Measurements from ENCODE around the gene ZSCAN5C. TPM values are rescaled to one million over a fixed set of nuclear protein-coding genes. Genes with fewer than 3 reads are reported as not detected.
"Not testable (repeated sequence)": the region's sequence is repeated elsewhere in the genome, so short reads cannot be mapped to it uniquely, and the experiment has no call there.

ZSCAN5C gene
- total RNA-seq, 1 donor from 2014 or later, result not detected

GRCh38 chr19:56163097-56163496, 39.0 kb upstream of the ZSCAN5C start:
- Mint-ChIP-seq H3K4me1 (ENCODE audit: low read depth) (peaks cover 5% of the 10 kb centered on the region), H3K27me3 (ENCODE audit: low read depth) (no peaks in the 10 kb centered on the region), H3K36me3 (ENCODE audit: low read depth) (peaks cover 10% of the 10 kb centered on the region), H3K27ac (ENCODE audit: unreplicated experiment) (no peak overlapping the region), H3K4me3 (ENCODE audit: unreplicated experiment) (no peak overlapping the region), H3K9me3 (ENCODE audit: low read depth) (peaks cover 3% of the 10 kb centered on the region)
- DNase-seq (ENCODE audit: low spot score), result no peak
- TF ChIP-seq CTCF (IDR thresholded peaks at IDR 0.05), result no peak

DNA sequence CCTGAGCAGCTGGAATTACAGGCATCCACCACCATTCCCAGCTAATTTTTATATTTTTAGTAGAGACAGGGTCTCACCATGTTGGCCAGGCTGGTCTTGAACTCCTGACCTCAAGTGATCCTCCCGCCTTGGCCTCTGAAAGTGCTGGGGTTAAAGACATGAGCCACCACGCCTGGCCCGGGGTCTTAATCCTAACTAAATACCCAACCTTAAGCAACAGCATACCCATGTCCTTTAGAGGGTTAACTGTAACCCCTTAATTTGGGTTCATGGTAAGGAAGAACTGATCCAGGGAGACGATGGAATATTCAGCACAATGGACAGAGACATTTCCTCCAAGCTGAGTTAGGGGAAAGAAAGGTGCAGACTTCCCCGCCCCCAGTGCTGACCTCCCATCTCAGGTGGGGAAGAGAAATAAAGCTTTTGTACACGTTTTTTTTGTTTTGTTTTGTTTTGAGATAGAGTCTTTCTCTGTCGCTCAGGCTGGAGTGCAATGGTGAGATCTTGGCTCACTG, 35.0 kb upstream of the ZSCAN5C start:
- no peak for DNase-seq (ENCODE audit: low spot score)
- no peaks in the 10 kb centered on the region for H3K27me3 Mint-ChIP-seq (ENCODE audit: low read depth)
- H3K36me3 Mint-ChIP-seq (ENCODE audit: low read depth), result no peaks in the 10 kb centered on the region
- no peak overlapping the region for H3K27ac Mint-ChIP-seq (ENCODE audit: unreplicated experiment)
- TF ChIP-seq CTCF (IDR thresholded peaks at IDR 0.05), result no peak
- peaks cover 3% of the 10 kb centered on the region for H3K9me3 Mint-ChIP-seq (ENCODE audit: low read depth)
- H3K4me3 Mint-ChIP-seq (ENCODE audit: unreplicated experiment), result no peak overlapping the region
- H3K4me1 Mint-ChIP-seq (ENCODE audit: low read depth), result peaks cover 2% of the 10 kb centered on the region

DNA sequence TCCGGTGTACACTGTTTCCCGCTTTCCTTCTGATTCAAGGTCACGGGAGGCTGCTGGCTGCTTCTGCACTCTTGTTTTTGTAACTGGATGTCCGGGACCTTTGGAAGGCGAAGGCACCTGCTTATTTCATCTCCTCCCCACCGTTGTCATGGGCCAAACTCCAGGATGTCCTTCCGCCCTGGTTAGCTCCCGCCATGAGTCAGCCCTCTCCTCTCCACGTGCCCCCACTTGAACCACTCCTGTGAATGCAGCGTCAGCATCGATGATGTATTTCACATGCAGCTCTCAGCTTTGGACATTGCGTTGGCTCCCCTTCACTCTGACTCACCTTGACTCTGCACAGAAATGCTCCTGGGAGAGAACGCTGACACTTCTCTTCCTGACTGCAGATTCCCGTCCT, 31.8 kb upstream of the ZSCAN5C start:
- Mint-ChIP-seq H3K27ac (ENCODE audit: unreplicated experiment) (no peak overlapping the region), H3K4me1 (ENCODE audit: low read depth) (no peaks in the 10 kb centered on the region), H3K27me3 (ENCODE audit: low read depth) (peaks cover 13% of the 10 kb centered on the region), H3K4me3 (ENCODE audit: unreplicated experiment) (no peak overlapping the region), H3K9me3 (ENCODE audit: low read depth) (no peaks in the 10 kb centered on the region), H3K36me3 (ENCODE audit: low read depth) (no peaks in the 10 kb centered on the region)
- TF ChIP-seq CTCF (IDR thresholded peaks at IDR 0.05), result no peak
- no peak for DNase-seq (ENCODE audit: low spot score)

DNA sequence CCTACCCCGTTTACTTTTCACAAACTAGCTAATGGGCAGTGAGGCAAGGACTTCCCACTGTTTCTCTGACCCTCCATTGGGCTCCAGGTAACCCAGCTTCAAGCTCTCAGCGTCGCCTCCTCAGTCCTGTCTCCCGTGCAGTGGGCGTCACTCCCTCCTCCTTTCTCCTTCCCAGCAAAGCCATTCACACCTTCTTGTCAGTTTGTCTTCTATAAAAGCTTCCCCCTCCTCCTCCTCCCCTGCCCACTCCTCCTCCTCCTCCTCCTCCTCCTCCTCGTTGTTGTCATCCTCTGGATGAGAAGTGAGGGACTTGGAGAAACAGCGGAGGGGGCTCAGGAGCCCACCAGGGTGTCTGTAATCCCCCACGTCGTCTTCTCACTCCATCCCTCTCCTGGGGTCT, 28.0 kb upstream of the ZSCAN5C start:
- Mint-ChIP-seq H3K27me3 (ENCODE audit: low read depth) (peaks cover 13% of the 10 kb centered on the region), H3K27ac (ENCODE audit: unreplicated experiment) (no peak overlapping the region), H3K36me3 (ENCODE audit: low read depth) (no peaks in the 10 kb centered on the region), H3K4me1 (ENCODE audit: low read depth) (no peaks in the 10 kb centered on the region), H3K9me3 (ENCODE audit: low read depth) (no peaks in the 10 kb centered on the region), H3K4me3 (ENCODE audit: unreplicated experiment) (no peak overlapping the region)
- no peak for DNase-seq (ENCODE audit: low spot score)
- TF ChIP-seq CTCF (IDR thresholded peaks at IDR 0.05), result no peak

- H3K4me3 Mint-ChIP-seq (ENCODE audit: unreplicated experiment), result no peak overlapping the region
- no peaks in the 10 kb centered on the region for H3K36me3 Mint-ChIP-seq (ENCODE audit: low read depth)
- H3K9me3 Mint-ChIP-seq (ENCODE audit: low read depth), result no peaks in the 10 kb centered on the region
- peaks cover 13% of the 10 kb centered on the region for H3K27me3 Mint-ChIP-seq (ENCODE audit: low read depth)
- DNase-seq (ENCODE audit: low spot score), result no peak
- no peaks in the 10 kb centered on the region for H3K4me1 Mint-ChIP-seq (ENCODE audit: low read depth)
- no peak for TF ChIP-seq CTCF (IDR thresholded peaks at IDR 0.05)
- no peak overlapping the region for H3K27ac Mint-ChIP-seq (ENCODE audit: unreplicated experiment)
These were observed 27.5 kb upstream of the ZSCAN5C start for GRCh38 chr19:56174550-56174949.

DNA sequence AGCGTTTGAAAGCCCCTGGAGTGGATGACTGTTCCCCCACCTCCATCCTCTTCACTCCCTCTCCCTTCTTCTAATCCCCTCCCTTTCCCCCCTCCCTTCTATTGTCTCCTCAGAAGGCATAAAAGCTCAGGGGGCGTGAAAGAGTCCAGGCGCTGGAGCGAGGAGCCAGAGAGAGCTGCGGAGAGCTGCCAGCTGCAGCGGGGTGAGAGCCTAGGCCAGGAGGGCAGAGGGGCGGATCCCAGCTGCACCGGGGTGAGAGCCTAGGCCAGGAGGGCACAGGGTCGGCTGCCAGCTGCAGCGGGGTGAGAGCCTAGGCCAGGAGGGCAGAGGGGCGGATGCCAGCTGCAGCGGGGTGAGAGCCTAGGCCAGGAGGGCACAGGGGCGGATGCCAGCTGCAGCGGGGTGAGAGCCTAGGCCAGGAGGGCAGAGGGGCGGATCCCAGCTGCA, 26.2 kb upstream of the ZSCAN5C start, which contains the start of gene GALP:
GALP (plus strand) TSS at position 148 of the 447 bp plus-strand sequence. CDS start 1,101 bp downstream, outside the sequence.
- DNase-seq (ENCODE audit: low spot score); H3K4me3 Mint-ChIP-seq (ENCODE audit: unreplicated experiment): not testable (repeated sequence)

GRCh38 chr19:56176310-56176709, 25.8 kb upstream of the ZSCAN5C start:
- not testable (repeated sequence) for H3K27ac Mint-ChIP-seq (ENCODE audit: unreplicated experiment); DNase-seq (ENCODE audit: low spot score); H3K36me3 Mint-ChIP-seq (ENCODE audit: low read depth); H3K4me3 Mint-ChIP-seq (ENCODE audit: unreplicated experiment); H3K4me1 Mint-ChIP-seq (ENCODE audit: low read depth); H3K9me3 Mint-ChIP-seq (ENCODE audit: low read depth)
- H3K27me3 Mint-ChIP-seq (ENCODE audit: low read depth), result peaks cover 13% of the 10 kb centered on the region

More for the DNA sequence above, 26.2 kb upstream of the ZSCAN5C start, which contains the start of gene GALP:
- not testable (repeated sequence) for H3K27ac Mint-ChIP-seq (ENCODE audit: unreplicated experiment); H3K36me3 Mint-ChIP-seq (ENCODE audit: low read depth); H3K9me3 Mint-ChIP-seq (ENCODE audit: low read depth); H3K4me1 Mint-ChIP-seq (ENCODE audit: low read depth)
- H3K27me3 Mint-ChIP-seq (ENCODE audit: low read depth), result peaks cover 13% of the 10 kb centered on the region
